Measurements from ENCODE around the gene NDUFS2. TPM values are rescaled to one million over a fixed set of nuclear protein-coding genes. Genes with fewer than 3 reads are reported as not detected.

NDUFS2 gene
- total and polyA plus RNA-seq, 2 of the 8 experiments (the other 6 are each of a cell fraction or from before 2014, with no cell fraction given), result 95.1 to 113 TPM

DNA sequence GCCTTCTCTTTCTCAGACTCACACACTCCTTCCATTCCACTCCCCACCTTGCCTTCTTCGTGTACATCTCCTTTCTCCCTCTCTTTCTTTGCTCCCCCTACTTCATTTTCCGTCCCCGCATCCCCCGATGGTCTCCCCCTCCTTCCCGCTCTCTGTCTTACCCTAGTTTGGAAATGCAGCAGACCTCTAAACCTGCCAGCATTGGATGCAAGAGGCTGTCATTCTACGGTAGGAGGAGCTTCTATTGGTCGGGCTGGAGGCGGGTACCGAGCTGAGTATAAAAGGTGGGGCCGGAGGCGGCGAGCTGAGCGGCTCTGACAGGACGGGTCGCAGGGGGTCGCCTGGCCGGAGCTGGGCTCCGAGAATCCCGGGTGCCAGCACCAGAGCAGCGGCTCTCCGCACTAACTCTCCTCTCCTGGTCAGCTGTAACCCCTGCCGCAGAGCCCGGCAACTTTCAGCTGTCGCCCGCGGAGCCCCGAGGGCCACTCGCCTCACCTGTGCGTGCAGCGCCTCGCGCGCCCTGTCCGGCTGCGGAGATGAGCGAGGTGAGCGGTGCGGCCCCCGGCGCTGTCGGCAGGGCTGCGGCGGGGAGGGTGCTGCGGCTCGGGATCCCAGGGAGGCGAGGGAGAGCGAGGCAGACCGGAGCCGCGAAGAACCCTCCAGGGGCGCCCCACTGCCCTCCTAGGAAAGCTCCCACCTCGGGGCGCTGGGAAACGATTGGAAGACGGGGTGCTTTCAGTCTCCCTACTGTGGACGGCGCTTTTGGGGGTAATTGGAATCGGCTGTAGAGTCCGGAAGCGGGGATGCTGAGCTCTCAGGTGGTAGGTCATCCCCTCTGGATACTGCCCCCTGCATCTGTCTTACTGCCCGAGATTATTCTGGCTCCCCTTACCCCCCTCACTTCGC, 56.5 kb downstream of the NDUFS2 start, which contains the start of gene PCP4L1 (continued):
- TF ChIP-seq, protein P1, sequence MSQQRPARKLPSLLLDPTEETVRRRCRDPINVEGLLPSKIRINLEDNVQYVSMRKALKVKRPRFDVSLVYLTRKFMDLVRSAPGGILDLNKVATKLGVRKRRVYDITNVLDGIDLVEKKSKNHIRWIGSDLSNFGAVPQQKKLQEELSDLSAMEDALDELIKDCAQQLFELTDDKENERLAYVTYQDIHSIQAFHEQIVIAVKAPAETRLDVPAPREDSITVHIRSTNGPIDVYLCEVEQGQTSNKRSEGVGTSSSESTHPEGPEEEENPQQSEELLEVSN (IDR thresholded peaks at IDR 0.05), result peak; percentile 65
- TF ChIP-seq EP300 (IDR thresholded peaks at IDR 0.05; ENCODE audit: borderline replicate concordance in 1 of 2, low read depth in 2 of 2, low read length in 2 of 2) (no peak), YY1 (IDR thresholded peaks at IDR 0.05; ENCODE audit: low read depth, low read length) (no peak), CBX5 (IDR thresholded peaks at IDR 0.05; ENCODE audit: low read depth, low read length) (no peak), POLR2A (IDR thresholded peaks at IDR 0.05; ENCODE audit: control extremely low read depth in 1 of 2, low read depth in 2 of 2, low read length in 2 of 2) (peak in 1 of 2 experiments; percentile 82; a peak in 2 of 3 replicates), JUN (IDR thresholded peaks at IDR 0.05; ENCODE audit: low read depth, low read length) (no peak), CTBP2 (IDR thresholded peaks at IDR 0.05; ENCODE audit: borderline replicate concordance, insufficient read depth, insufficient read length, low read length) (no peak), ASH2L (IDR thresholded peaks at IDR 0.05; ENCODE audit: low read length) (no peak), KDM5A (IDR thresholded peaks at IDR 0.05; ENCODE audit: low read length) (no peak), EZH2 (IDR thresholded peaks at IDR 0.05; ENCODE audit: low read depth, low read length, severe bottlenecking) (peak; percentile 51), GABPA (IDR thresholded peaks at IDR 0.05; ENCODE audit: borderline replicate concordance, insufficient read depth, low read length) (0 out of 2 replicates have a peak, but pooled peaks have one; percentile 16), ZNF274 (IDR thresholded peaks at IDR 0.05; ENCODE audit: borderline replicate concordance, extremely low read depth, low read length) (no peak), SIX5 (IDR thresholded peaks at IDR 0.05; ENCODE audit: low read depth, low read length) (no peak), SAP30 (IDR thresholded peaks at IDR 0.05; ENCODE audit: insufficient read depth, insufficient replicate concordance, low read length) (no peak), KDM4A (IDR thresholded peaks at IDR 0.05; ENCODE audit: low read depth, low read length, severe bottlenecking) (peak; percentile 95), RXRA (IDR thresholded peaks at IDR 0.05; ENCODE audit: insufficient read depth, low read depth, low read length) (no peak), HDAC6 (IDR thresholded peaks at IDR 0.05; ENCODE audit: low read depth, low read length) (no peak), SUZ12 (IDR thresholded peaks at IDR 0.05; ENCODE audit: low read length) (peak; percentile 75; the same call in 1 of the 2 replicates), JUND (IDR thresholded peaks at IDR 0.05; ENCODE audit: low read length) (no peak), EGR1 (IDR thresholded peaks at IDR 0.05; ENCODE audit: borderline replicate concordance, low read depth, low read length) (no peak)

Measured in H1 (cell line).